ENCODE results near the gene AGAP1. TPM values are rescaled to one million over a fixed set of nuclear protein-coding genes. Genes with fewer than 3 reads are reported as not detected.

AGAP1 gene
- total RNA-seq, 1 experiment from 2014 or later, result 25.8 TPM

DNA sequence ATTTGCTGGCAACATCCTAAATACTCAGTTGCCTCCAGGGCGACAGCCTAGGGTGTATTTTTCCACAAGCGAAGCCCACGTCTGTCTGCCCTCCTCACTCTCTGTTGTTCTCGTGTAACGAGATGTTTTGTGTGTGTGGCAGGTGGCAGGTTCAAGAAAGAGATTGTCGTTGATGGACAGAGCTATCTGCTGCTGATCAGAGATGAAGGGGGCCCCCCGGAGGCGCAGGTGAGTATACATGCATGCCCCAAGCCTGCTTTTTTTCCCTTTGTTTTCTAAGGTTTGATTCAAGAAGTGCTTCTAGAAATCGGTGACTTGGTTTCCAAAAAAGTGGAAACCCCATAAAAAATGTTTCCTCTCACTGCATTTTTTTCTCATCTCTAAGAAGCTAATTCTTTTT, 247.0 kb downstream of the AGAP1 start:
- Mint-ChIP-seq H3K27ac (no peak overlapping the region), H3K9me3 (no peaks in the 10 kb centered on the region), H3K4me3 (no peak overlapping the region), H3K36me3 (ENCODE audit: insufficient read depth in 1 of 3, low read depth in 3 of 3) (peaks cover 4 to 17% (median 6%) of the 10 kb centered on the region in 3 experiments; a peak in 6 of 7 replicates), H3K27me3 (ENCODE audit: low read depth) (no peaks in the 10 kb centered on the region), H3K4me1 (peaks cover 2 to 6% of the 10 kb centered on the region in 2 experiments; a peak in 2 of 4 replicates)
- H3K18ac ChIP-seq (ENCODE audit: insufficient read length, low read depth, low read length), result no peak overlapping the region
- no peak overlapping the region for H3K9ac ChIP-seq (ENCODE audit: extremely low read depth, insufficient read length, low read length)
- no peak overlapping the region for H4K8ac ChIP-seq (replicated peaks; ENCODE audit: insufficient read length, low read depth, low read length)
- no peak overlapping the region for H3T11ph ChIP-seq (ENCODE audit: low read length)
- TF ChIP-seq, protein P1, sequence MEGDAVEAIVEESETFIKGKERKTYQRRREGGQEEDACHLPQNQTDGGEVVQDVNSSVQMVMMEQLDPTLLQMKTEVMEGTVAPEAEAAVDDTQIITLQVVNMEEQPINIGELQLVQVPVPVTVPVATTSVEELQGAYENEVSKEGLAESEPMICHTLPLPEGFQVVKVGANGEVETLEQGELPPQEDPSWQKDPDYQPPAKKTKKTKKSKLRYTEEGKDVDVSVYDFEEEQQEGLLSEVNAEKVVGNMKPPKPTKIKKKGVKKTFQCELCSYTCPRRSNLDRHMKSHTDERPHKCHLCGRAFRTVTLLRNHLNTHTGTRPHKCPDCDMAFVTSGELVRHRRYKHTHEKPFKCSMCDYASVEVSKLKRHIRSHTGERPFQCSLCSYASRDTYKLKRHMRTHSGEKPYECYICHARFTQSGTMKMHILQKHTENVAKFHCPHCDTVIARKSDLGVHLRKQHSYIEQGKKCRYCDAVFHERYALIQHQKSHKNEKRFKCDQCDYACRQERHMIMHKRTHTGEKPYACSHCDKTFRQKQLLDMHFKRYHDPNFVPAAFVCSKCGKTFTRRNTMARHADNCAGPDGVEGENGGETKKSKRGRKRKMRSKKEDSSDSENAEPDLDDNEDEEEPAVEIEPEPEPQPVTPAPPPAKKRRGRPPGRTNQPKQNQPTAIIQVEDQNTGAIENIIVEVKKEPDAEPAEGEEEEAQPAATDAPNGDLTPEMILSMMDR (conservative IDR thresholded peaks at IDR 0.05), result peak; percentile 66
- H3K79me1 ChIP-seq (ENCODE audit: insufficient read depth, low read depth, low read length, poor library complexity, severe bottlenecking), result no peaks in the 10 kb centered on the region
- H4K91ac ChIP-seq (ENCODE audit: insufficient read length, low read depth, low read length), result no peak overlapping the region
- H2BK15ac ChIP-seq (ENCODE audit: low read depth, low read length), result no peak overlapping the region
- H3K14ac ChIP-seq (ENCODE audit: insufficient read depth, low read length), result no peak overlapping the region
- H3K4ac ChIP-seq (ENCODE audit: low read depth, low read length), result no peak overlapping the region
- peak; percentile 70 for DNase-seq
- H2BK120ac ChIP-seq (ENCODE audit: low read depth, low read length, poor library complexity, severe bottlenecking), result no peak overlapping the region
- H3K4me1 ChIP-seq (ENCODE audit: insufficient read depth, low read length), result no peaks in the 10 kb centered on the region
- H2BK20ac ChIP-seq (ENCODE audit: low read depth, low read length, poor library complexity, severe bottlenecking), result no peak overlapping the region
- H3K27ac ChIP-seq (ENCODE audit: insufficient read length, low read depth, low read length), result no peak overlapping the region
- H4K20me1 ChIP-seq (ENCODE audit: control insufficient read depth, insufficient read depth, insufficient read length), result no peaks in the 10 kb centered on the region
- WGBS (ENCODE audit: extremely low coverage, insufficient read length, low lambda C conversion rate), result no CpG with 5 or more reads among the region's 9 CpGs
- no peak overlapping the region for H2BK12ac ChIP-seq (ENCODE audit: insufficient read length, low read depth, low read length)
- no peak overlapping the region for H2AFZ ChIP-seq (ENCODE audit: low read length)
- no peaks in the 10 kb centered on the region for H3K79me2 ChIP-seq (ENCODE audit: insufficient read depth, low read length)
- H3K23ac ChIP-seq (ENCODE audit: insufficient read length, low read depth, low read length), result no peak overlapping the region
- H3K4me2 ChIP-seq (ENCODE audit: insufficient read depth, insufficient read length, low read length), result no peak overlapping the region
- H4K5ac ChIP-seq (ENCODE audit: insufficient read length, low read depth, low read length), result no peak overlapping the region
- H3K9me3 ChIP-seq (ENCODE audit: control insufficient read depth, low read depth, low read length), result no peaks in the 10 kb centered on the region
- H3K23me2 ChIP-seq (ENCODE audit: insufficient read length, low read depth, low read length, poor library complexity, severe bottlenecking), result no peaks in the 10 kb centered on the region
- no peaks in the 10 kb centered on the region for H3K27me3 ChIP-seq (ENCODE audit: insufficient read depth, low read length)
- no peak overlapping the region for H3K56ac ChIP-seq (ENCODE audit: insufficient read length, low read depth, low read length)
- H2BK5ac ChIP-seq (ENCODE audit: insufficient read length, low read length), result no peak overlapping the region
- H2AK5ac ChIP-seq (ENCODE audit: insufficient read length, low read length), result no peak overlapping the region

Data from H9 (cell line).